ENCODE results near the gene ACOT8.
A peak's percentile ranks its signal among the peaks of the same experiment; 100 is the strongest.

ACOT8 gene

GRCh38 chr20:45818239-45818638 is 39.0 kb downstream of the ACOT8 start:
- TF ChIP-seq FOXP2 (optimal IDR thresholded peaks at IDR 0.05; ENCODE audit: borderline replicate concordance, extremely low read depth, extremely low read length, insufficient read depth) (no peak), REST (IDR thresholded peaks at IDR 0.05; ENCODE audit: insufficient read depth in 1 of 2, low read depth in 2 of 2, low read length in 2 of 2) (no peak), SIN3A (IDR thresholded peaks at IDR 0.05; ENCODE audit: borderline replicate concordance, insufficient read depth, low read length) (no peak), POLR2AphosphoS5 (IDR thresholded peaks at IDR 0.05; ENCODE audit: low read depth, low read length) (no peak), TAF1 (IDR thresholded peaks at IDR 0.05; ENCODE audit: borderline replicate concordance, insufficient read depth, low read length) (no peak)

- TF ChIP-seq REST (IDR thresholded peaks at IDR 0.05; ENCODE audit: insufficient read depth in 1 of 2, low read depth in 2 of 2, low read length in 2 of 2) (no peak), TAF1 (IDR thresholded peaks at IDR 0.05; ENCODE audit: borderline replicate concordance, insufficient read depth, low read length) (no peak), FOXP2 (optimal IDR thresholded peaks at IDR 0.05; ENCODE audit: borderline replicate concordance, extremely low read depth, extremely low read length, insufficient read depth) (no peak), POLR2AphosphoS5 (IDR thresholded peaks at IDR 0.05; ENCODE audit: low read depth, low read length) (peak; percentile 54), SIN3A (IDR thresholded peaks at IDR 0.05; ENCODE audit: borderline replicate concordance, insufficient read depth, low read length) (peak; percentile 15; the same call in 1 of the 2 replicates)
Measured at GRCh38 chr20:45817376-45818194, 39.6 kb downstream of the ACOT8 start.

- no peak for TF ChIP-seq POLR2AphosphoS5 (IDR thresholded peaks at IDR 0.05; ENCODE audit: low read depth, low read length)
- no peak for TF ChIP-seq FOXP2 (optimal IDR thresholded peaks at IDR 0.05; ENCODE audit: borderline replicate concordance, extremely low read depth, extremely low read length, insufficient read depth)
- TF ChIP-seq REST (IDR thresholded peaks at IDR 0.05; ENCODE audit: insufficient read depth in 1 of 2, low read depth in 2 of 2, low read length in 2 of 2), result no peak
- no peak for TF ChIP-seq SIN3A (IDR thresholded peaks at IDR 0.05; ENCODE audit: borderline replicate concordance, insufficient read depth, low read length)
- TF ChIP-seq TAF1 (IDR thresholded peaks at IDR 0.05; ENCODE audit: borderline replicate concordance, insufficient read depth, low read length), result no peak
Measured at GRCh38 chr20:45816951-45817350, 40.2 kb downstream of the ACOT8 start.

- TF ChIP-seq REST (IDR thresholded peaks at IDR 0.05; ENCODE audit: insufficient read depth in 1 of 2, low read depth in 2 of 2, low read length in 2 of 2) (no peak), FOXP2 (optimal IDR thresholded peaks at IDR 0.05; ENCODE audit: borderline replicate concordance, extremely low read depth, extremely low read length, insufficient read depth) (no peak), SIN3A (IDR thresholded peaks at IDR 0.05; ENCODE audit: borderline replicate concordance, insufficient read depth, low read length) (no peak), TAF1 (IDR thresholded peaks at IDR 0.05; ENCODE audit: borderline replicate concordance, insufficient read depth, low read length) (no peak), POLR2AphosphoS5 (IDR thresholded peaks at IDR 0.05; ENCODE audit: low read depth, low read length) (no peak)
Measured at GRCh38 chr20:45814314-45814713, 42.9 kb downstream of the ACOT8 start.

All from PFSK-1 (cell line).